Gastrocnemius medialis (tissue), 4 donors: Measurements from ENCODE around the gene PHACTR1. TPM values are rescaled to one million over a fixed set of nuclear protein-coding genes. Genes with fewer than 3 reads are reported as not detected.

Source experiments
- ATAC-seq, 2 donors: fragments of 150-250 bp; one replicate each; pipeline ENCODE4 v1.9.1; 2016
- DNase-seq, 2 donors: peaks; one replicate each; pipeline ENCODE4 v3.0.0-alpha.2; 2019
- H3K27ac ChIP-seq, 4 donors: fragments of 200-600 bp; sonication (generic); 1 replicate in 1 of 4; 2 replicates in 3 of 4; pipeline ENCODE4 v1.5.1; 2016 to 2018; ENCODE audit warnings: mild to moderate bottlenecking in 2 of 4, moderate library complexity in 1 of 4
- H3K27me3 ChIP-seq, 3 donors: fragments of 200-600 bp; sonication (generic) in 2 of 3; 1 replicate in 1 of 3; 2 replicates in 2 of 3; pipeline versions ENCODE4 v1.5.1 to v1.6.0; 2016 to 2019; ENCODE audit warnings: mild to moderate bottlenecking in 1 of 3, moderate library complexity in 1 of 3
- H3K36me3 ChIP-seq, 2 donors: fragments of 200-600 bp; sonication (generic) in 1 of 2; one replicate each; pipeline ENCODE4 v1.5.1; 2017 to 2018
- H3K4me1 ChIP-seq, 2 donors: fragments of 200-600 bp; sonication (generic) in 1 of 2; one replicate each; pipeline ENCODE4 v1.5.1; 2016 to 2017; ENCODE audit warnings: mild to moderate bottlenecking in 2 of 2
- H3K4me3 ChIP-seq, 4 donors: fragments of 200-600 bp; sonication (generic) in 3 of 4; 1 replicate in 1 of 4; 2 replicates in 3 of 4; pipeline ENCODE4 v1.5.1; 2016 to 2019; ENCODE audit warnings: mild to moderate bottlenecking in 2 of 4
- H3K9me3 ChIP-seq, 3 donors: fragments of 200-600 bp; sonication (generic) in 2 of 3; 1 replicate in 1 of 3; 2 replicates in 2 of 3; pipeline ENCODE4 v1.5.1; 2016 to 2019
- POLR2A ChIP-seq, 2 donors: fragments of 450-650 bp; IDR thresholded peaks; one replicate each; pipeline ENCODE4 v1.6.1; 2017; ENCODE audit warnings: antibody characterized with exemption in 2 of 2, mild to moderate bottlenecking in 2 of 2, moderate library complexity in 2 of 2
- in situ Hi-C, 4 donors: fragments of 200-750 bp; cut with MboI; loops; one replicate each; pipeline versions ENCODE4 v1.15.0 to v1.8.0; 2017; ENCODE audit warnings: low sequenced_read_pairs in 4 of 4
- intact Hi-C: fragments of 100-400 bp; cut with DNase I; formaldehyde crosslinking; loops from one replicate; pipeline ENCODE4 v1.15.1; 2023; ENCODE audit warnings: low total_unique reads
- total RNA-seq, 4 donors: library from RNA; depleted of rRNA; stranded (reverse); fragments of >200 nt; gene quantifications; one replicate each; pipeline versions ENCODE4 v1.1.0 to v1.2.3, GENCODE V29; 2016
- TF ChIP-seq, protein P1 (sequence below), 5 experiments: fragments of 450-650 bp in 3 of 5; fragments of 200-600 bp in 2 of 5; sonication (generic) in 2 of 5; IDR thresholded peaks in 4 of 5; conservative IDR thresholded peaks in 1 of 5; 1 replicate in 4 of 5; 2 replicates in 1 of 5; pipeline ENCODE4 v1.5.1; 2016 to 2019; ENCODE audit warnings: antibody characterized with exemption in 5 of 5, mild to moderate bottlenecking in 3 of 5, moderate library complexity in 3 of 5

The PHACTR1 gene
- total RNA-seq, 4 donors from 2014 or later = 0.07 to 0.82 (median 0.21) TPM

DNA sequence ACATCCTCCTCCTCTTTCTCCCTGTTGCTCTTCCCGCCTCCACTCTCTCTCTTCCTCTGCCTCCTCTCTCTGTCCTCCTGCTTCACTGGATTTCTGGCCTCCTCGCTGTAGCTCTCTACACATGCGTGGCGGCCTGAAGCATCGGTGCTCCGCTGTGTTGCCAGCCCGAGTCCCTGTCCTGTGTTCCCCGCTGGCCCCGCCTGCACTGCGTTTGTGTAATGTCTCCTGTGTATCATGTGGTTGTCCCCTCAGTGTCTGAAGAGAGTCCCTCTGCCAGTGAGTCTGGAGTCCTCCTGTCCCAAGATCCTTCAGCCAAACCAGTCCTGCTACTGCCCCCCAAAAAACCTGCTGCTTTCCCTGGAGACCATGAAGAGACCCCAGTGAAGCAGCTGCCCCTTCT lies 468.0 kb downstream of the PHACTR1 start:
- intact Hi-C loops = no loop called here
- no peak for TF ChIP-seq POLR2A (IDR thresholded peaks at IDR 0.05)
- TF ChIP-seq, protein P1, sequence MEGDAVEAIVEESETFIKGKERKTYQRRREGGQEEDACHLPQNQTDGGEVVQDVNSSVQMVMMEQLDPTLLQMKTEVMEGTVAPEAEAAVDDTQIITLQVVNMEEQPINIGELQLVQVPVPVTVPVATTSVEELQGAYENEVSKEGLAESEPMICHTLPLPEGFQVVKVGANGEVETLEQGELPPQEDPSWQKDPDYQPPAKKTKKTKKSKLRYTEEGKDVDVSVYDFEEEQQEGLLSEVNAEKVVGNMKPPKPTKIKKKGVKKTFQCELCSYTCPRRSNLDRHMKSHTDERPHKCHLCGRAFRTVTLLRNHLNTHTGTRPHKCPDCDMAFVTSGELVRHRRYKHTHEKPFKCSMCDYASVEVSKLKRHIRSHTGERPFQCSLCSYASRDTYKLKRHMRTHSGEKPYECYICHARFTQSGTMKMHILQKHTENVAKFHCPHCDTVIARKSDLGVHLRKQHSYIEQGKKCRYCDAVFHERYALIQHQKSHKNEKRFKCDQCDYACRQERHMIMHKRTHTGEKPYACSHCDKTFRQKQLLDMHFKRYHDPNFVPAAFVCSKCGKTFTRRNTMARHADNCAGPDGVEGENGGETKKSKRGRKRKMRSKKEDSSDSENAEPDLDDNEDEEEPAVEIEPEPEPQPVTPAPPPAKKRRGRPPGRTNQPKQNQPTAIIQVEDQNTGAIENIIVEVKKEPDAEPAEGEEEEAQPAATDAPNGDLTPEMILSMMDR (IDR thresholded peaks at IDR 0.05 in 4 of 5, conservative IDR thresholded peaks at IDR 0.05 in 1 of 5) = no peak
- H3K27me3 ChIP-seq = no peaks in the 10 kb centered on the region
- H3K4me1 ChIP-seq = no peaks in the 10 kb centered on the region
- DNase-seq (no peak), ATAC-seq (no peak)
- no peak overlapping the region for H3K4me3 ChIP-seq
- H3K27ac ChIP-seq = no peak overlapping the region
- no peaks in the 10 kb centered on the region for H3K36me3 ChIP-seq
- in situ Hi-C loops = no loop called here
- no peaks in the 10 kb centered on the region for H3K9me3 ChIP-seq

- in situ Hi-C loops (no loop called here), intact Hi-C loops (no loop called here)
- no peak overlapping the region for H3K27ac ChIP-seq
- TF ChIP-seq, protein P1 (IDR thresholded peaks at IDR 0.05 in 4 of 5, conservative IDR thresholded peaks at IDR 0.05 in 1 of 5) = no peak
- TF ChIP-seq POLR2A (IDR thresholded peaks at IDR 0.05) = no peak
- ATAC-seq (no peak), DNase-seq (no peak)
- H3K4me1 ChIP-seq = no peaks in the 10 kb centered on the region
- H3K9me3 ChIP-seq = no peaks in the 10 kb centered on the region
- H3K4me3 ChIP-seq = no peak overlapping the region
- no peaks in the 10 kb centered on the region for H3K36me3 ChIP-seq
- no peaks in the 10 kb centered on the region for H3K27me3 ChIP-seq
Measured at GRCh38 chr6:13186861-13187260, 470.3 kb downstream of the PHACTR1 start.

- no peaks in the 10 kb centered on the region for H3K9me3 ChIP-seq
- DNase-seq (no peak), ATAC-seq (no peak)
- no peak overlapping the region for H3K27ac ChIP-seq
- no peaks in the 10 kb centered on the region for H3K36me3 ChIP-seq
- TF ChIP-seq POLR2A (IDR thresholded peaks at IDR 0.05) = no peak
- TF ChIP-seq, protein P1 (IDR thresholded peaks at IDR 0.05 in 4 of 5, conservative IDR thresholded peaks at IDR 0.05 in 1 of 5) = no peak
- in situ Hi-C loops (no loop called here), intact Hi-C loops (no loop called here)
- H3K4me3 ChIP-seq = no peak overlapping the region
- H3K27me3 ChIP-seq = no peaks in the 10 kb centered on the region
- no peaks in the 10 kb centered on the region for H3K4me1 ChIP-seq
Measured at GRCh38 chr6:13187692-13188091, 471.1 kb downstream of the PHACTR1 start.

GRCh38 chr6:13188306-13188705 lies 471.7 kb downstream of the PHACTR1 start:
- H3K27me3 ChIP-seq = no peaks in the 10 kb centered on the region
- in situ Hi-C loops = no loop called here
- no peaks in the 10 kb centered on the region for H3K4me1 ChIP-seq
- H3K27ac ChIP-seq = no peak overlapping the region
- DNase-seq (no peak), ATAC-seq (no peak)
- intact Hi-C loops = no loop called here
- no peak overlapping the region for H3K4me3 ChIP-seq
- TF ChIP-seq, protein P1 (IDR thresholded peaks at IDR 0.05 in 4 of 5, conservative IDR thresholded peaks at IDR 0.05 in 1 of 5) = no peak
- no peak for TF ChIP-seq POLR2A (IDR thresholded peaks at IDR 0.05)
- no peaks in the 10 kb centered on the region for H3K36me3 ChIP-seq
- no peaks in the 10 kb centered on the region for H3K9me3 ChIP-seq

DNA sequence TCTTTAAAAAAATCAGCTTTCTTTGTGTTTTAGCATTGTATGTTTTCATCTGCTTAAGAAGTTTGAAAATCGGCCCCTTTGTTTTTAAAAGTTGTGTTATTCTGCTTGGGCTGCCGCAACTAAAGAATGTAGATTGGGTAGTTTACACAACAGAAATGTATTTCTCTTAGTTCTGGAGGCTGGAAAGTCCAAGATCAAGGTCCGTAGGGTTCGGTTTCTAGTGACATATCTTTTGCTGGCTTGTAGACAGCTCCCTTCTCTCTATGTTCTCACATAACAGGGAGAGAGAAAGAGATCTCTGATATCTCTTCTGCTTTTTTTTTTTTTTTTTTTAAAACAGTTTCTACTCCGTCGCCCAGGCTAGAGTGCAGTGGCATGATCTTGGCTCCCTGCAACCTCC lies 473.1 kb downstream of the PHACTR1 start:
- ATAC-seq (no peak), DNase-seq (no peak)
- intact Hi-C loops = no loop called here
- H3K36me3 ChIP-seq = no peaks in the 10 kb centered on the region
- no peak overlapping the region for H3K27ac ChIP-seq
- no peaks in the 10 kb centered on the region for H3K4me1 ChIP-seq
- in situ Hi-C loops = no loop called here
- no peaks in the 10 kb centered on the region for H3K27me3 ChIP-seq
- H3K4me3 ChIP-seq = no peak overlapping the region
- no peak for TF ChIP-seq POLR2A (IDR thresholded peaks at IDR 0.05)
- H3K9me3 ChIP-seq = no peaks in the 10 kb centered on the region
